Measurements from ENCODE around the gene LRP1B. TPM values are rescaled to one million over a fixed set of nuclear protein-coding genes. Genes with fewer than 3 reads are reported as not detected.

Gene LRP1B
- polyA plus RNA-seq, 1 donor from 2014 or later: 12.7 TPM

GRCh38 chr2:140994856-140995255 is 1136.0 kb downstream of the LRP1B start:
- Histone ChIP-seq H3K27ac (ENCODE audit: low read length) (no peak overlapping the region), H3K9me3 (ENCODE audit: low read length) (no peaks in the 10 kb centered on the region), H2AFZ (ENCODE audit: low read depth, low read length) (no peak overlapping the region), H3K9ac (ENCODE audit: low read length) (no peak overlapping the region), H3K36me3 (ENCODE audit: insufficient read depth, low read length) (no peaks in the 10 kb centered on the region), H3F3A (ENCODE audit: insufficient read depth, low read length, poor library complexity, severe bottlenecking) (no peaks in the 10 kb centered on the region), H4K20me1 (ENCODE audit: insufficient read depth) (no peaks in the 10 kb centered on the region), H3K79me2 (replicated peaks; ENCODE audit: insufficient read depth, low read length) (no peaks in the 10 kb centered on the region), H3K9me2 (ENCODE audit: insufficient read depth, low read length) (no peaks in the 10 kb centered on the region), H3K4me2 (ENCODE audit: low read length) (no peak overlapping the region), H3K27me3 (ENCODE audit: insufficient read depth, low read depth, low read length) (no peaks in the 10 kb centered on the region), H3K4me3 (ENCODE audit: low read length) (no peak overlapping the region)
- TF ChIP-seq RAD21 (conservative IDR thresholded peaks at IDR 0.05): no peak

GRCh38 chr2:140990416-140990815 is 1140.4 kb downstream of the LRP1B start:
- H3K9me2 ChIP-seq (ENCODE audit: insufficient read depth, low read length): no peaks in the 10 kb centered on the region

More at GRCh38 chr2:140990416-140990815, 1140.4 kb downstream of the LRP1B start:
- no peak for TF ChIP-seq SMC3 (conservative IDR thresholded peaks at IDR 0.05; ENCODE audit: poor library complexity)
- no peak for TF ChIP-seq EZH2 (IDR thresholded peaks at IDR 0.05; ENCODE audit: borderline replicate concordance, insufficient read depth, low read length, poor library complexity, severe bottlenecking)
- TF ChIP-seq MXI1 (conservative IDR thresholded peaks at IDR 0.05; ENCODE audit: poor library complexity, severe bottlenecking): no peak
- no peak for TF ChIP-seq RAD21 (conservative IDR thresholded peaks at IDR 0.05)
- TF ChIP-seq POLR2AphosphoS5 (IDR thresholded peaks at IDR 0.05): no peak
- TF ChIP-seq CTCF (IDR thresholded peaks at IDR 0.05; ENCODE audit: poor library complexity, severe bottlenecking): no peak
- TF ChIP-seq REST (IDR thresholded peaks at IDR 0.05; ENCODE audit: borderline replicate concordance): no peak
- no peak for TF ChIP-seq EP300 (conservative IDR thresholded peaks at IDR 0.05; ENCODE audit: poor library complexity, severe bottlenecking)
- no peak for TF ChIP-seq TAF1 (IDR thresholded peaks at IDR 0.05; ENCODE audit: low read depth)
- Histone ChIP-seq H3K4me2 (ENCODE audit: low read length) (no peak overlapping the region), H3K9ac (ENCODE audit: low read length) (no peak overlapping the region), H3F3A (ENCODE audit: insufficient read depth, low read length, poor library complexity, severe bottlenecking) (no peaks in the 10 kb centered on the region), H3K79me2 (replicated peaks; ENCODE audit: insufficient read depth, low read length) (no peaks in the 10 kb centered on the region), H3K36me3 (ENCODE audit: insufficient read depth, low read length) (no peaks in the 10 kb centered on the region), H4K20me1 (ENCODE audit: insufficient read depth) (no peaks in the 10 kb centered on the region), H3K4me3 (ENCODE audit: low read length) (no peak overlapping the region), H3K27ac (ENCODE audit: low read length) (no peak overlapping the region), H2AFZ (ENCODE audit: low read depth, low read length) (no peak overlapping the region), H3K27me3 (ENCODE audit: insufficient read depth, low read depth, low read length) (no peaks in the 10 kb centered on the region), H3K9me3 (ENCODE audit: low read length) (no peaks in the 10 kb centered on the region)

Measured in neural cell (in vitro differentiated cells).